Dermis lymphatic vessel endothelial cell (primary cell): Measurements from ENCODE around the gene RLF. TPM values are rescaled to one million over a fixed set of nuclear protein-coding genes. Genes with fewer than 3 reads are reported as not detected.

Source experiments
- total RNA-seq: library from RNA; depleted of rRNA; stranded (reverse); fragments of >200 nt; gene quantifications from 2 replicates; pipeline ENCODE4 v1.2.1, GENCODE V29; 2014

The RLF gene, protein sequence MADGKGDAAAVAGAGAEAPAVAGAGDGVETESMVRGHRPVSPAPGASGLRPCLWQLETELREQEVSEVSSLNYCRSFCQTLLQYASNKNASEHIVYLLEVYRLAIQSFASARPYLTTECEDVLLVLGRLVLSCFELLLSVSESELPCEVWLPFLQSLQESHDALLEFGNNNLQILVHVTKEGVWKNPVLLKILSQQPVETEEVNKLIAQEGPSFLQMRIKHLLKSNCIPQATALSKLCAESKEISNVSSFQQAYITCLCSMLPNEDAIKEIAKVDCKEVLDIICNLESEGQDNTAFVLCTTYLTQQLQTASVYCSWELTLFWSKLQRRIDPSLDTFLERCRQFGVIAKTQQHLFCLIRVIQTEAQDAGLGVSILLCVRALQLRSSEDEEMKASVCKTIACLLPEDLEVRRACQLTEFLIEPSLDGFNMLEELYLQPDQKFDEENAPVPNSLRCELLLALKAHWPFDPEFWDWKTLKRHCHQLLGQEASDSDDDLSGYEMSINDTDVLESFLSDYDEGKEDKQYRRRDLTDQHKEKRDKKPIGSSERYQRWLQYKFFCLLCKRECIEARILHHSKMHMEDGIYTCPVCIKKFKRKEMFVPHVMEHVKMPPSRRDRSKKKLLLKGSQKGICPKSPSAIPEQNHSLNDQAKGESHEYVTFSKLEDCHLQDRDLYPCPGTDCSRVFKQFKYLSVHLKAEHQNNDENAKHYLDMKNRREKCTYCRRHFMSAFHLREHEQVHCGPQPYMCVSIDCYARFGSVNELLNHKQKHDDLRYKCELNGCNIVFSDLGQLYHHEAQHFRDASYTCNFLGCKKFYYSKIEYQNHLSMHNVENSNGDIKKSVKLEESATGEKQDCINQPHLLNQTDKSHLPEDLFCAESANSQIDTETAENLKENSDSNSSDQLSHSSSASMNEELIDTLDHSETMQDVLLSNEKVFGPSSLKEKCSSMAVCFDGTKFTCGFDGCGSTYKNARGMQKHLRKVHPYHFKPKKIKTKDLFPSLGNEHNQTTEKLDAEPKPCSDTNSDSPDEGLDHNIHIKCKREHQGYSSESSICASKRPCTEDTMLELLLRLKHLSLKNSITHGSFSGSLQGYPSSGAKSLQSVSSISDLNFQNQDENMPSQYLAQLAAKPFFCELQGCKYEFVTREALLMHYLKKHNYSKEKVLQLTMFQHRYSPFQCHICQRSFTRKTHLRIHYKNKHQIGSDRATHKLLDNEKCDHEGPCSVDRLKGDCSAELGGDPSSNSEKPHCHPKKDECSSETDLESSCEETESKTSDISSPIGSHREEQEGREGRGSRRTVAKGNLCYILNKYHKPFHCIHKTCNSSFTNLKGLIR (N-terminal part only)
- total RNA-seq, result 21.7 and 26.2 TPM in 2 replicates

GRCh38 chr1:40161125-40161887 is at the start of gene RLF:
TSS of gene RLF (plus strand) at chr1:40161387. CDS start at chr1:40161400, 13 bp downstream.

GRCh38 chr1:40247655-40248054 is 86.5 kb downstream of the RLF start, which contains the start of gene TMCO2:
TSS of gene TMCO2 (plus strand) at chr1:40247937. CDS start at chr1:40247994, 57 bp downstream.

DNA sequence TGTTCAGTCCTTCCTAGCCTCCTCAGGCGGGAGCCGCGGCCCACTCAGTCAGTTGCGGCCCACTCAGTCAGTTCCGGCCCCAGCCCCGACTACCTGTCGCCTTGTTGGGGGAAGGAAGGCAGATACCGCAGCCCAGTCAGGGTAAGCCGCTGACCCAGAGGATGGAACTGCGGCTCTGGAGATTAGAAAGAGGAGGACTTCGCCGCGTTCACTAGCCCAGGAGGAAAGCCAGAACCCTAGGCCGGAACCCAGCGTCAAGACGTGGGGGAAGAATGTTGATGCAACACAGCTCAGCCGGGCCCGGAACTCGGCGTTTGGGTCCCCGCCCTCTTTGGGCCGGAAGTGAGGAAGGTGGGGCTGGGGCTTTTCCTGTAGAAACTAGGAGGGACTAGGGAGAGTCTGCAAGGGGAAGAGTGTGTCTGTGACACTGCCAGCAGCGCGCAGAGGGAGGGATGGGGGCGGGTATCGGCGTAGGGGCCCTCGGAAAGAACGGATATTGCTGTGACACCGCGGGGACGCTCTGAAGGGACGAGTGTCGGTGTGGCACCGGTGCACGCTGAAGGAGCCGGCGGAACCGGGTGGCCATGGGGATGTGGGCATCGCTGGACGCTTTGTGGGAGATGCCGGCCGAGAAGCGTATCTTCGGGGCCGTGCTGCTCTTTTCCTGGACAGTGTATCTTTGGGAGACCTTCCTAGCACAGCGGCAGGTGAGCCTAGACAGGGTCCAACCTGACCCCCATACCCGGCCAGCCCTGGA is 96.7 kb downstream of the RLF start, which contains the start of gene ZMPSTE24:
ZMPSTE24 (plus strand) TSS at position 549 of the 757 bp plus-strand sequence; CDS start at position 585, 36 bp downstream.

Other genes with a start within 250 kb of the RLF start
- 0.17 and 0.33 TPM in 2 replicates for gene MFSD2A, start 206.2 kb upstream of the RLF start, total RNA-seq
- gene CAP1, start 120.7 kb upstream of the RLF start, total RNA-seq, result 392 and 441 TPM in 2 replicates
- gene PPT1, start 64.1 kb upstream of the RLF start, total RNA-seq, result 40.3 and 57.1 TPM in 2 replicates
- gene TMCO2, start 86.5 kb downstream of the RLF start, total RNA-seq, result not detected in 2 replicates
- 58.7 and 63.9 TPM in 2 replicates for gene ZMPSTE24, start 96.8 kb downstream of the RLF start, total RNA-seq
- gene COL9A2, start 155.9 kb downstream of the RLF start, total RNA-seq, result 0.69 and 0.87 TPM in 2 replicates
- 3.4 and 3.6 TPM in 2 replicates for gene SMAP2, start 212.3 kb downstream of the RLF start, total RNA-seq